H7 (cell line): ENCODE results near the gene PDE7B. TPM values are rescaled to one million over a fixed set of nuclear protein-coding genes. Genes with fewer than 3 reads are reported as not detected.

Experiments used
- DNase-seq: peaks from one replicate; pipeline ENCODE4 v3.0.0; 2012
- H3K27me3 ChIP-seq: 2 replicates; pipeline ENCODE4 v1.6.0; 2011; ENCODE audit warnings: mild to moderate bottlenecking, low read length; ENCODE audit not compliant: control insufficient read depth, insufficient read depth
- H3K36me3 ChIP-seq: replicated peaks from 2 replicates; pipeline ENCODE4 v1.5.1; 2011; ENCODE audit warnings: low read length; ENCODE audit not compliant: control insufficient read depth, insufficient read depth
- H3K4me3 ChIP-seq: 2 replicates; pipeline ENCODE4 v1.5.1; 2011; ENCODE audit warnings: low read depth, mild to moderate bottlenecking, control low read depth, low read length, moderate library complexity; ENCODE audit not compliant: insufficient read depth
- total RNA-seq: library from RNA; depleted of rRNA; stranded (reverse); fragments of >200 nt; shearing (Covaris generic); gene quantifications from 2 replicates; pipeline ENCODE4 v1.2.3, GENCODE V29; 2014

Gene PDE7B
- total RNA-seq, 1 experiment from 2014 or later = not detected

GRCh38 chr6:135830452-135830881 is 21.0 kb upstream of the PDE7B start:
- H3K27me3 ChIP-seq = no peaks in the 10 kb centered on the region
- no peak for DNase-seq
- H3K4me3 ChIP-seq = no peak overlapping the region
- H3K36me3 ChIP-seq = no peaks in the 10 kb centered on the region

DNA sequence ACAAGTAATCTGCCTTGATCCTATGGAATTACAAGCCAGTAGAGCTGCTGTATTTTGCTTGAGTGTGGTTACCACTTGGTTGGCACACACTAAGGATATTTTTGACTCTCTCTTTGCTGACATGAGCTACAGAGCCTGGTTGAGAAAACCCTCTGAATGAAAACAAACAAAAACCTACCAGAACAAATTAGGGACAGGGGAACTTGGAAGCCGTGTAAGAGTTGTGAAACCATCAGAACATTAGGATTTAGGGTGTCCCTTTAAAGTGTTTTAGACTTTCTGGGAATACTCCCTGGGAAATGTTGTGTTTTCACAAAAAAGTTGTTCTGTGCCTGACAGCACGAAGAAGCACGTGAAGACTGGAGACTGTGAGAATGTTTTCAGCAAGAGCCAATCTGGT is 20.5 kb upstream of the PDE7B start:
- Histone ChIP-seq H3K4me3 (no peak overlapping the region), H3K36me3 (no peaks in the 10 kb centered on the region), H3K27me3 (no peaks in the 10 kb centered on the region)
- DNase-seq = no peak

DNA sequence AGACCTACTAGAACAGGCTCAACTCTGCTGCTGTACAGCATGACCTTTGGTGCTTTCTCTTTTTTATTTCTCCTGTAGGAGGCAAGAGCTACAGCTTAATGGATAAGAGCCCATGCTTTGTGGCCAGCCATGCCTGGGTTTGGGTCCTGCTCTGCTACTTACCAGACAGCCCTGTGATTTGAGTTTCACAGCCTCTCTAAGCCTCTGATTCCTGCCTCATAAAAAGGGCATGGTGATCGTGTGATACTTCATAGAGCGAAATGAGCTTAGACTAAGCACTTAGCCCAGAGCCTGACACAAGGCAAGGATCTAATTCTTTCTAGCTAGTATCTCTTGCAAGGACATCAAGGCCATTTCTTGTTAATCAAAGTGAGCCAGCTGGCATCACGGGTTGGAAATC is 19.3 kb upstream of the PDE7B start:
- Histone ChIP-seq H3K4me3 (no peak overlapping the region), H3K36me3 (no peaks in the 10 kb centered on the region), H3K27me3 (no peaks in the 10 kb centered on the region)
- DNase-seq = no peak

DNA sequence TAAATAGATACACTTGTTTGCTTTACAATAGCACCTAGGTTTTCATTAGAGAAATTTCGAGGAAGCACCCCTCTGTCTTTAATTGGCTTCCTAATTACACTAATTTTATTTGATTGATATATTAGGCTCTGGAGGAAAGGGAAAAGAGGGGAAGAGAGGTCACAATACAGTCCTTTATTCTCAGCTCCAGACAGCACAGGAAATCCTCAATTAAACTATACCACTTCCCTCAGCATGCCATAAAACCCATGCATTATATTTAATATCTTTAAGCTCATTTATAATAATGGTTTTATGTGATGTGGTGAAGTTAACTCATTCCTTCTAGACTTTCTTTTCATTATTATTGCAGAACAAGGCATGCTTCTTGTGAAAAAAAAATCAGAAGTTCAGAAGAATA is 17.7 kb upstream of the PDE7B start:
- no peak for DNase-seq
- Histone ChIP-seq H3K4me3 (no peak overlapping the region), H3K36me3 (no peaks in the 10 kb centered on the region), H3K27me3 (no peaks in the 10 kb centered on the region)

- no peak for DNase-seq
- Histone ChIP-seq H3K4me3 (no peak overlapping the region), H3K36me3 (no peaks in the 10 kb centered on the region), H3K27me3 (no peaks in the 10 kb centered on the region)
These were observed 13.6 kb upstream of the PDE7B start for GRCh38 chr6:135837735-135838449.

GRCh38 chr6:135839121-135839520 is 12.4 kb upstream of the PDE7B start:
- H3K36me3 ChIP-seq = no peaks in the 10 kb centered on the region
- no peaks in the 10 kb centered on the region for H3K27me3 ChIP-seq
- no peak overlapping the region for H3K4me3 ChIP-seq
- no peak for DNase-seq

DNA sequence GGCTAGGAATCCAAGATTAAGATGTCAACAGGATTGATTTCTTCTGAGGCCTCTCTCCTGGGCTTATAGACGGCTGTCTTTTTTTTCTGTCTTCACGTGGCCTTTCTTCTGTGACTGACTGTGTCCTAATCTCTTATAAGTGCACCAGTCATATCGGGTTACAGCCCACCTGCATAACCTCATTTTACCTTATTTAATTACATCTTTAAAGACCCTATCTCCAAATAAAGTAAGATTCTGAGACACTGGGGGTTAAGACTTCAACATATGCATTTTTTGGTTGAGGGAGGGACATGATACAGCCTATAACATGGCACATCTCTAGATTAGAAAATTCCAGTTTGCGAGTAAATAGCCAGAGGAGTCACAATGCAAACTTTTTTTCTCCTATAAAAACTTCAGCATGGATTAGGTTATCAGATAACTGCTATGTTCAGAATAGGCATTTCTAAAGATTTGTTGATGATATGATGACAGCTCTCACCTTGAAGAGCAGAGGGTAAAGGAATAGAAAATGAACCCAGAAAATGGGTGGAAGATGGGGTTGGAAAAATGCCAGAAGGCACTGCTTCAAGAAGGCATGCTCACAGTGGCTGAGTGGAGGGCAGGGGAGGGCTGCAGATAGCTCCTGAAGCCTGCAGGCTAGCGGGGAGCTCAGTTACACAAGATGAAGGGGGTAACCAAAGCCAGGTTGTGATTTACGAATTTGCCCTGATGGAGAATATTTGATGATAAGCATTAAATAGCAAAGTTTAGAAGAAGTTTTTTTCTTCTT is 8.7 kb upstream of the PDE7B start:
- no peaks in the 10 kb centered on the region for H3K36me3 ChIP-seq
- DNase-seq = no peak
- H3K27me3 ChIP-seq = no peaks in the 10 kb centered on the region
- no peak overlapping the region for H3K4me3 ChIP-seq

DNA sequence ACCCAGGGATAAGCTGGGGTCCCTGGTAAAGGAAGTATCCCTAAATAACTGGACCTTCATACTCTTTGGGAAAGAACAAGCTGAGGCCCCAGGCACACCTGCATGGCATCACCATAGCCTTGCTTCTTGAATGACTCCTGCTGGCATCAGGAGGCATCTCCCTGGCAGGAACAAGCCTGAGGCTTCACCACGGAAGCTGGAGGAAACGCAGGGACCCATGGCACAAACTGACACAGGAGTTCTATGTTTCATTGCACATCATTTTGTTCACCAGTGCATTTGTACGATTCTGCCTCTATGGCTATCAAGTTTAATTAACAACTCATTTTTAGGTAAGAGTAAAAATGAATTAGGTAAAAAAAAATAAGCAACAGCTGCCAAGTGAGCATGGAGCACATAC is 619 bp upstream of the PDE7B start:
- Histone ChIP-seq H3K4me3 (no peak overlapping the region), H3K27me3 (no peaks in the 10 kb centered on the region)

GRCh38 chr6:135852746-135853145 is 1.2 kb downstream of the PDE7B start:
- Histone ChIP-seq H3K4me3 (no peak overlapping the region), H3K27me3 (no peaks in the 10 kb centered on the region), H3K36me3 (no peaks in the 10 kb centered on the region)
- no peak for DNase-seq

More for the DNA sequence above, 619 bp upstream of the PDE7B start:
- no peaks in the 10 kb centered on the region for H3K36me3 ChIP-seq
- DNase-seq = no peak

GRCh38 chr6:135853227-135853626 is 1.7 kb downstream of the PDE7B start:
- DNase-seq = no peak
- H3K27me3 ChIP-seq = no peaks in the 10 kb centered on the region
- H3K4me3 ChIP-seq = no peak overlapping the region
- no peaks in the 10 kb centered on the region for H3K36me3 ChIP-seq

DNA sequence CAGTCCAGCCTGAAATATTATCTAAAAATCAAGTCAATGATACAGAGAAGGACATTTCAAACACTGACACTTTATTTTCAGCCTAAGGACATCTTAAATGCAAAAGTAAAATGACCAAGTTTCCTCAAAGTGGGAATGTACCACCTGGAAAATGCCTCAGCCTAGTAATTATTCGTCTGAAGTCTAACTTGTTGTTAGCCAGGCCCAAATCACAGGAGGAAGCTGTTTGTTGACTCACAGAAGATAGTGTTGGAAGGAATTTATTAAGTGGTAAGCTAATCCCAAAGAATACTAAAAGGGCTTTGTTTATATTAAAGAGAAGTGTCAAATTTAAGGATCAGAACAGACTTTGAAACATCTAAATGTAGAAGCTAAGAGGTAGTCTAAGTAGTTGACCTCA is 2.5 kb downstream of the PDE7B start:
- DNase-seq = no peak
- no peak overlapping the region for H3K4me3 ChIP-seq
- no peaks in the 10 kb centered on the region for H3K27me3 ChIP-seq
- H3K36me3 ChIP-seq = no peaks in the 10 kb centered on the region

DNA sequence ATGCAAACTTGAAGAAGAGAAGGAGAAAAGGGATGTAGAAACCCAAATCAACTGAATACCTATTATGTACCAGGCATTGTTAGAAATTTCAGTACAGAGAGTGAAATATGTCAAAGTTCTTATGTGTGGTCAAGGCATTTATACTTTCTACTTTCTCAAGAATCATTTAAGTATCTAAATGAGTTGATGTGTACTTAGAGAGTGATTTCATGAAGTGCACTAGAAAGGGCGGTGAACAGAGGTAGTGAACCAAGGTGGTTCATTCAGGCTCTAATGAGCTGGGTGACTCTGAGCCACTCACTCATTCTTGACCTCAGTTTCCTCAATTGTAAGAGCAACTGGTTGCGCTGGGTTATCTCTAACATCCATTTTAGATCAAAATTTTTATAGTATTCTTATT is 3.3 kb downstream of the PDE7B start:
- no peak overlapping the region for H3K4me3 ChIP-seq
- DNase-seq = no peak
- H3K27me3 ChIP-seq = no peaks in the 10 kb centered on the region
- no peaks in the 10 kb centered on the region for H3K36me3 ChIP-seq

- Histone ChIP-seq H3K4me3 (no peak overlapping the region), H3K36me3 (no peaks in the 10 kb centered on the region), H3K27me3 (no peaks in the 10 kb centered on the region)
- DNase-seq = no peak
These were observed 7.4 kb downstream of the PDE7B start for GRCh38 chr6:135858931-135859330.

- Histone ChIP-seq H3K4me3 (no peak overlapping the region), H3K36me3 (no peaks in the 10 kb centered on the region), H3K27me3 (no peaks in the 10 kb centered on the region)
- no peak for DNase-seq
These were observed 8.9 kb downstream of the PDE7B start for GRCh38 chr6:135860361-135860760.

- Histone ChIP-seq H3K27me3 (no peaks in the 10 kb centered on the region), H3K36me3 (no peaks in the 10 kb centered on the region), H3K4me3 (no peak overlapping the region)
- DNase-seq = no peak
These were observed 9.7 kb downstream of the PDE7B start for GRCh38 chr6:135861189-135861588.
